Superior temporal gyrus (tissue), 1 donor: ENCODE data around the gene IRF9.

Experiments used
- DNase-seq: peaks from one replicate; pipeline ENCODE4 v3.0.0-alpha.2; 2016; ENCODE audit errors: extremely low spot score

Gene IRF9

DNA sequence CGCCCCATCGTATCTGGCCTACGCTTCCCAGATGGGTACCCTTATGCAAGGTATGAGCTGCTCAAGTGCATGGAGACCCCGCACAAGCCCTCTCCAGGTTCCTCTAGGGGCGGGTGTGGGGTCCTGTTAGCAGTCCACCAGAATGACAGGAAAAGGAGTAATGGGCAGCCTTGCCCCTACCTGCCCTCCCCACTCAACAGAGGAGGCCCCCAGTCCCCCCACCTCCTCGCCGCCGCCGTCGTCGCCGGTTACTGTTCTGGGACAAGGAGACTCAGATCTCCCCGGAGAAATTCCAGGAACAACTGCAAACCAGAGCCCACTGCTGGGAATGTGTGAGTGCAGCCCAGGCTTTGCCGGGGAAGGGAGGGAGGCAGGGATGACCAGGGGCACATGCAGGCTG lies 16.8 kb downstream of the IRF9 start:
- no peak for DNase-seq

DNA sequence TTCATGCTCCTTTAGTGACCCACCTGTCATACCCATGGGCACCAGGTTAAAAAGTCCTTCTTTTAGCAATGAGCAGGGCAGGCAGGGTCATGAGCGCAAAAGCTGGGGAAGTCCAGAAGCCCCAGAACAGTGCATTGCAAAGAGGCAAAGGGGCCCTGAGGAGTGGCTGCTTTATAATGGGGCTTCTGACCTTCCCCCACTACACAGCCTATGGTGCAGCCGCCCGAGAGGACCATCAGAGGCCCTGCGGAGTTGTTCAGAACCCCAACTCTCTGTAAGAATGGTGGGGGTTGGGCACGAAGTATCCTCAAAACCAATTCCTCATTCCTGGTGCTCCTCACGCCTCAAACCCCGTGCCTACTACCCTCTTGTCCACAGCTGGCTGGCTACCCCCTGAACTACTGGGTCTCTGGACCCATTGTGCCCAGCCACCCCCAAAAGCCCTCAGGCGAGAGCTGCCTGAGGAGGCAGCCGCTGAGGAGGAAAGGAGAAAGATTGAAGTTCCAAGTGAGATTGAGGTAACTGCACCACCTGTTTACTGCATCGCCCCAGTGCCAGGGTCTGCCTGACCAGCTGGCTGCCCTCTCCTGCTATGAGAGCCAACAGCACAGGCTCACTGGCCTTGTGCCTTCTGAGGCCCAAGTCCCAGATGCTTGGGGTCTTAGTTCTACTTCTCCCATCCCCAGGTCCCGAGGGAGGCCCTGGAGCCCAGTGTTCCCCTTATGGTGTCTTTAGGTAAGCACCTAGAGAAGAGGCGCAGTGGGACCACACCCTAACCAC lies 17.5 kb downstream of the IRF9 start:
- DNase-seq: no peak

DNA sequence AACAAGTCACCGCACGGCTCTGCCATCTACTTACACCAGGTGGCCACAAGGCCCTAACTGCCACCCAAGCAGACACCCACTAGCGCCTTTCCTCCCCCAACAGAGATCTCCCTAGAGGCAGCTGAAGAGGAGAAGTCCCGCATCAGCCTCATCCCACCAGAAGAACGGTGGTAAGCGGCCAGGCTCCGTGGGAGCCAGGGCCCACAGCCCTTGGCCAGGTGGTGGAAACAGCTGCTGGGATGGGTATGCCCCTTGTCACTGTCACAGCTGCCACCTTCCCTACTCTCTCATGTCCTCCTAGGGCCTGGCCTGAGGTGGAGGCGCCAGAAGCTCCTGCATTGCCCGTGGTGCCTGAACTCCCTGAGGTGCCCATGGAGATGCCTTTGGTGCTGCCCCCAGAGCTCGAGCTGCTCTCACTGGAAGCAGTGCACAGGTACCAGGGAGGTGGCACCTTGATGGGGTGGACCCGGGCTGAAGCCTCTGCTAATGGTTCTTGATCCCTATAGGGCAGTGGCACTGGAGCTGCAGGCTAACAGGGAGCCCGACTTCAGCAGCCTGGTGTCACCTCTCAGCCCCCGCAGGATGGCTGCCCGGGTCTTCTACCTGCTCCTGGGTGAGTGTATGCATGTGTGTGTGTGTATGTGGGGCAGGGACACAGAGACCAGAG lies 18.4 kb downstream of the IRF9 start:
- DNase-seq: no peak

DNA sequence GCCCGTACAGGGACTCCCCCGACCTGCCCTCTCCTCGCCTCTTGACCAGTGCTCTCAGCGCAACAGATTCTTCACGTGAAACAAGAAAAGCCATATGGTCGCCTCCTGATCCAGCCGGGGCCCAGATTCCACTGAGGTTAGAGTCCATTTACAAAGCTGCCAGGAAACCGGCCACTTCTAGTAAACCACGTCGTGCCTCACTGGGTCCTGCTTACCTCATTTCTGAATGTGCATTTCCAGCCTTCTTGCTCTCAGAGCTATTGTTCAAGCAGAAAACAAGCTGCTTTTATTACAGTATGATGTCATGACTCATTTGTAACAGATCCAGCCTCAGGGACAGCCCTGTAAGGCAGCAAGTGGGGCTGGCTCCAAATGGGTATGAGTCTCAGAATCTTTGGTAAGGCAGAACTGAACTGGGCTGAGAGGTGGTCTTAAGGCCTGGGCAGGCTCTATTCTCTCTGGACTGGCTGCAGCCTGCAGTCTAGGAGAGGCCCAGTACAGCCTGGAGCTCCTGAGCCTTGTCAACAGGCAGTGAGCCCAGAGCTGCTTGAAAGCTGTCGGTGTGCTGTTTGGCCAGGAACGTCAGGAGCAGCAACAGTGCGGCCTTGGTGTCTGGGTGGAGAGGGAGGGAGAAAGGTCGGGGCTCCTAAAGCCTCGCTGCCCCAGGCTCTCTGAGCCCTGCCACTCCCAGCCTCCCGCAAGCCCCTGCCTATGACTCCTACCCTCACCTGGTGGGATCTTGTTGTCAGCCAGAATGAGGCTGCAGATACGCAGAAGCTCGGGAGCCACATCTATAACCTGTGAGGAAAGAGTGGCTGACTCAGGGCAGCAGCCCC lies 19.1 kb downstream of the IRF9 start:
- DNase-seq: peak; percentile 80

DNA sequence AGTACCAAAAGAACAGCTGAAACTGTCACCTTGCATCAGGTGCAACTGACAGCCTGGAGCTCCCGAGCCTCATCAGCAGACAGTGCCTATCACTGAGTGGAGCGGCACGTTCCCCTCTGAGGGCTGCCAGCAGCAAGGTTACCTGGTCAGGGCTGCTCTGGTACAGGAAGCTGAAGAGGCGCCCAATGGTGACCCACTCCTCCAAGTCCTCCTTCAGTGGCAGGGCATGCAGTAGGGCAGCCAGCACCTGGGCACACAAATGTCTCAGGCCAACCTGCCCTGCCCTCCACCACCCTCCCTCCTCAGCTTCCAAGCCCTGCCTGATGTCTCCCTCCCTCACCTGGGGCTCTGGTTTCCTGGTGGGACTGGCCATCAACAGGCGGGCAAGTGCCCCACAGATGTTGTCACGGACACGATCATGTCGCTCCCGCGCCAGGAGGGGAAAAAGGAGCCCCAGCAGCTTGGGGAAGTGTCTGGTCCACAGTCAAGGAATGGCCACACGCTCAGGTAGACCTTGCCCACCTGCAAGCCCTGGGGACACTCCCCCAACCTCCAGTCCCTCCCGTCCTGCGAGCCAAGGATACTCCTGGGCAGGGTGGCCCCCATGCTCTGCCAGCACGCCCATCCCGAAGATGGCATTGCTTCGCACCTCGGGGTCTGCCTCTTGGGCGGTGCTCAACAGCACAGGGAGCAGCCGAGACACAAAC lies 20.5 kb downstream of the IRF9 start:
- no peak for DNase-seq

DNA sequence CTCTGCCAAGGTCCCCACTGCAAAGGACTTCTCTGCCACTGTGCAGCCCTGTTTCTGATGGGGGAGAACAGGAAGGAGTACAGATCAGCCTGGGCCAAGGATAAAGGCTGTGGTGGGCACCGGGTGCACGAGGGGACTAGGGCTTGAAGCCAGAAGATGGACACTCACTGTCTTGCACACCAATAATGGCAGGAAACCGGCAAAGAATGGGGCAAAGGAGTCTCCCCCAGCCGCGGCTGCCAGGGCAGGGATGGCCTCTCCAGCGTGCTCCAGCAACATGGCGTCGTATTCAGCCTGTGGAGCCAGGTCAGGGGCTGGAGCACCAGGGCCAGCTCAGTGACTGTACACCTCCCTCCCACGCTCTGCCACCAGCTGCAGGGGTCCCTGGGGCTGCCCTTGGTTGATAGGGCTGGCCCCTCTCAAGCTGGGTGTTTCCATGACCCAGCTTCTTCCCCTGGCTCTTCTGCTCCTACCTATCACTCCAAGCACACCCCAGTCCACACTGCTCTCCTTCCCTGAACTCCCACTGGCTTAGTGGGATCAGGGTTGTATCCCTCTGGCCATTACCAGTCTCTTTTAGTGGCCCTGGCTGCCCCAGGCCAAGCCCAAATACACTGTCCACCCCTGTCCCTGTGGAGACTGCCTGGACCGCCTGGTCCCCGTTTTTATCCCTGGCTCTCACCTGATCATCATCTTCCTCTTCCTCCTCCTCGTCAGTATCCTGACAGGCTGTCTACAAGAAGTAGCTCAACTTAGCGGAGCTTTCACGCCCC lies 21.2 kb downstream of the IRF9 start:
- DNase-seq: no peak

DNA sequence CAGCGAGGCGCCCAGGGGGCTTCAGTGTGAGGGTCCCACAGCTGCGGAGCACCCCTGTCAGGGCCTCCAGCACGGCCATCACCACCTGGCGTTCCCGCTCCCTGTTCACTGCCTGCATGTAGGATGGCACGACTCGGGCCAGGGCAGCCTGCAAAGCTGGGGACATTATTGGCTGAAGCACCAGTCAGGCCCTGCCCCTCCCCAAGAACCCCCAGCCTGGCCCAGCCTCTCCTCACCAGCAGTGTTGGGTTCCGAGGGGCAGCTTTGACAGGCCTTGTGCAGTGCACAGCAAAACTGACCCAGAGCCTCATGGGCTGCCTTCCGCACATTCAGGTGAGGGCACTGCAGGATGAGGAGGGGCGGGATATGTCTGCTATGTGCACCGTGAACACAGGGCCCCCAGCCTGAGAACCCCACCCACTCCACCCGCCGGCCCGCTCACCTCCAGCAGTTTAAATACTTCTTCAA lies 22.0 kb downstream of the IRF9 start:
- no peak for DNase-seq

DNA sequence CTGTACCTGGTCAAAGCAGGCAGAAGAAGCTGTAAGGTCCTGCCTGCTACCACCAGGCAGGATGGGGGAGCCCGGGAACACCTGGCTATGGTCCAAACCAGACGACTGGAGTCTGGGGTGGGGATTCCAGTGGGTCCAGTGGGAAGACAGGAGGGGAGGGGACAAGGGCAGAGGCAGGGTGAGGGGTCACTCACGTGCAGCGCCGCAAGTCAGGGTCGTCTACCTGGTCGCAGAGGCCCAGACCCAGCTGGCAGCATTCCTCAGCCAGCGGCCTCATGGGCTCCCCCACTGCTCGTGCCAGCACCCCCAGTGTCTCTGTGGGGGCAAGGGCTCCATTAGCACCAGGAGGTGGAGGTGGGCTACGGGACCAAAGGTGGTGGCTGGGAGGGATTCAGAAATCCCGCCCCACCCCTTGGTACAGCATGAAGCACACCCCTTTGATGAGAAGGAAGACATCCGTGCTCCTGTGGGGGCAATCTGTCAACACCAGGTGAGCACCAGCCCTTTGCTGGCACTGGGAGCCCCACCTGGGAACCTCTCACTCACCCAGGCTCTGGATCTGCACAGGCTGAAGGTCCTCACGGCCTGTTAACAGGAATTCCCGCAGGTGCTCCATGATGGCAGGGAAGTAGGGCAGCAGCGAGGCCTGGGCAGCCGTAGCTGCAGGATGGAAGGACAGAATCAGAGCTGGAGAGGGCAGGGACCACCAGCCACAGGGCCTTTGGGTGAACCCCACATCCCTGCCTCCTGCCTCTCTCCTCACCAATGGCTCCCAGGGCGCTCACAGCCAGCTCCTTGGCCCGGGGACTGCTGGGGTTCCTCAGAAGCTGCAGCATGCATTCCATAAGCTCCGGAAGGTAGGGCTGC lies 23.3 kb downstream of the IRF9 start:
- no peak for DNase-seq

DNA sequence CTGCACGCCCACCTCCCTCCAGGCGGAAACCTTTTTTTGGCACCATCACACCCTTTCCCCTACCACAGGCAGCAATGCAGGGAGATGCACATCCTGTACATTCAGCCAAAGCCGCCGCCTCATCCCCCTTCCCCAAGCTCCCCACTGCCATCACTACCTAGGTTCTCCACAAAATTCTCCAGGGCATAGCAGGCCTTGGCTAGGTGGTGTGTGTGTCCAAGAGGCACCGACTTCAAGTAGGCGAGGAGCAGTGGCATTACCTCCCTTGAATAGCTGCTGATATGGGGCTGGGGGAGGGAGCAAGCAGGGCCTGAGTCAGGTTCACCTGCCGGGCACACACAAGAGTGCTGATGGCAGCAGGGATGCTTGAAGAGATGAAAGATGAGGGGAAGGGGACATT lies 24.0 kb downstream of the IRF9 start:
- DNase-seq: no peak

DNA sequence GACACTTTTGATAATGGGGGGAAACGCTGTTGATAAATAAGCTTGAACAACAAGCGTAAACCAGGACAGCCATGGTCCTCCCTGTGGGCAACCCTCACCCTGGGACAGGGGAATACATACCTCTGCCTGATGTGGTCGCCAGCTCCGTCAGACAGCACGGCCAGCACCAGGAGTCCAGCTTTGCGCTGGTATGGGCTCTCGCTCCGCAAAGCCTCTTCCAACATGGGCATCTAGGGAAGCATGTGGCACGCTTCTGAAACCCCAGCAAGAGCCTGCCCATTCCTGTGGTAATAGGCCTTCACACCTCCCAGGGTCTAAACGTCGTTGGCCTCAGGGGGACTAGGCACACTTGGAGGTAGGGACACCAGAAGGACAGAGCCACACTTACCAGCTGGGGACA lies 24.7 kb downstream of the IRF9 start:
- no peak for DNase-seq

DNA sequence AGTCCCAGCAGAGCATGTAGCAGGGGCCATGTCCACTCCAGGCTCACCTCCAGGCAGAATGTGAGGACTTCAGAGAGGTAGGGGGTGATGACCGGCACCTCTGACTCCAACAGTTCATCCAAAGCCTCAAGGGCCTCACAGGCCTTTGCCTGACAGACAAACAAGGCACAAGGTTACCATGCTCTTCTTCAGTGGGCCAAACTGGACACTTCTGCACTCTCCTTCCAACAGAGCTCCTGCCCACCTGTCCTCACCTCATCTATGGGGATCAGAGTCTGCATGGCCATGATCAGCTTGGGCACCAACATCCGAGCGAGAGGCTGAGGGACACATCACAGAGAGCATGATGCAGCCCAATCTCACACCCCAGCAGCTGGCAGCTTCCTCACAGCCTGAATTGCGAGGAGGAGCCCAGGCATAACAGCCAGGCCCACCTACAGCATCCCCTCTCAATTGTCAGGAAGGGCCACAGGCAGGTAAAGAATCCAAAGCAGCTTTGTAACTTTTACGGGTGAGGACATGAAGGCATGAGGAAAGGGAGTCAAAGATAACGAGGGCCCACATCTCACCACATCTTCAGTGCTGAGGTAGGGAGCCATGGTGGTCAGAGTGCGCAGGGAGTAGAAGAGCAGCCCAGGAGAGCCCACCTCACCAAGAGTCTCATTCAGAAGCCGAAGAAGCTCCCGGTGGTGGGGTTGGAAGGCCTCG lies 25.9 kb downstream of the IRF9 start:
- DNase-seq: no peak

DNA sequence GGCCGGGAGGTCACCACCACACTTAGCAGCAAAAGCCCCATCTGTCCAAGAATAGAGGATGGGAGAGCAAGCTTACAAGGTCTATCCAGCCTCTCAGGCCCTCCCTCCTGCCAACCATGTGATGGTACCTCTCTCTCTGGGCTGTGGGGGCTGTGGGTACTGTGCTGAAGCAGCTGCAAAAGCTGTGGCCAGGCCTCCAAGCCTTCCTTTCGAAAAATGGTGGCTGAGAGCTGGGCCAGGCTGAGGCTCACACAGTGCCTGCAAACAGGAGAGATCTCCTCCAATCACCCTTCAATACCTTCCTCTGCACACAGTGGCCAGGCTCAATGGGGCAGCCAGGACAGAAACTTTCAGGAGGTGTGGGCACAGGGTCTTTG lies 26.5 kb downstream of the IRF9 start:
- DNase-seq: no peak

DNA sequence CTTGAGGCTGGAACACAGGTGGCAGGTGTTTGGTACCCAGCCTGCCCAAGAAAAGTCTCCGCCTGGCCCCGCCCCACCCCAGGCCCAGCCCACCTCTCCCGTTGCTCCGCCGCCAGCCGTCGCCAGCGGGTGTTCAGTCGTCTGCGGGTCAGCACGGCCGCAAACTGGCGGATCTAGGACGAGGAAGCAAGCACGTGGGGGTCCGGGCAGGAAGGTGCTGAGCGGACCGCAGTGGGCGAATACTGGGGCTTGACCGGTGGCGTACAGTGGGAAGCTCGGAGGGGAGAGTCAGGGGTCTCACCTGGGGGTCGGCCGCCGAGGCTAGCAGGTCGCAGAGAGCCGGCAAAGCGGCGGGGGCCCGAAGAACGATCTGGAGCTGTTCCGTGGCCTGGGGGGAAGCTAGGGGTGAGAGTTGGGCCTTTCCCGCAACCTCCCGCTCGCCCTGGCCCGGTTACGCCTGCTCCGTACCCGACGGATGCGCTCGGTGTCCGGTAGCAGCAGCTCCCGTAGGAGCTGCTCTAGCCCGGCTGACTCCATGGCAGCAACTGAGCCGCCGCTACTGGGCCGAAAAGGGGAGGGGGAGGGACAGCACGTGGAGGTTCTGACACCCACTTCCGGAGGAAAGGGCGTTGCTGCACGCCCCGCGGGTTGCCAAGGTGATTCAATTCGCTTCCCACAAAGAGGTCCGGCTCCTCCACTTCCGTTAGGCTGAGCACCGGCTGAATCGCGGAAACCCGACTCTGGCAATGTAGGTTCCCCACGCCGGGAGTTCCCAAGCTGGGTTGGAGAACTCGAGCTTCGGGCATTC lies 27.4 kb downstream of the IRF9 start, which contains the start of gene IPO4:
IPO4 (minus strand) TSS at position 566 of the 808 bp plus-strand sequence; CDS start at position 537, 29 bp downstream.
- DNase-seq: peak; percentile 97

DNA sequence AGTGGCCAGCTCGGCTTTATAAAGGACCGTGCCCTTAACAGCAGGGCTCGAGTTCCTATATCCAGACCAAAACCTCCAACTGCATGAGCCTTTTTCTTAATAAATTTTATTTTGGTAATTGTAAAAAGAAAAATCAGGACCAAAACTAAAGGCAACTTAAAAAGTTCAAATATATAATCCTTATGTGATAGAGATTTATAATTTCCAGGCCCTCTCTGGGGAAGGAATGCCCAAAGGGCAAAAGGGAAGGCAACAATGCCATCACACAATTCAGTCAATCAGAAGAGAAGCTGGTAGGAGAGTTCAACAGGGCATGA lies 28.0 kb downstream of the IRF9 start:
- DNase-seq: no peak

DNA sequence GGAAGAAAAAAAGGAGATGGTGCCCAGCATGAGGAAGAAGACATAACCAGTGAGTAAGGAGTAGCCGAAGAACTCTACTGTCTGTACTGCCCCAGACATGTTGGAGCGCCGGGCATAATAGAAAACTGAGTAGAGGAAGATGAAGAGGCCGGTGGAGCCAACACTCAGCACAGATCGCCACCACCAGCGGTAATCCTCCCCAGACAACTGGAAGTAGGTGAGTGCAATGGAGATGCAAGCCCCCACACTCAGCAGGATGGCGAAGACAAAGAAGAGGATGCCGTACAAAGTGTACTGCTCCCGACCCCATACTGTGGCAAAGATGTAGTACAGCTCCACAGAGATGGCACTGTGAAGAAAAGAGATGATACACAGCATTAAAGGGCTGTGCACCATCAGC lies 28.4 kb downstream of the IRF9 start:
- DNase-seq: no peak

DNA sequence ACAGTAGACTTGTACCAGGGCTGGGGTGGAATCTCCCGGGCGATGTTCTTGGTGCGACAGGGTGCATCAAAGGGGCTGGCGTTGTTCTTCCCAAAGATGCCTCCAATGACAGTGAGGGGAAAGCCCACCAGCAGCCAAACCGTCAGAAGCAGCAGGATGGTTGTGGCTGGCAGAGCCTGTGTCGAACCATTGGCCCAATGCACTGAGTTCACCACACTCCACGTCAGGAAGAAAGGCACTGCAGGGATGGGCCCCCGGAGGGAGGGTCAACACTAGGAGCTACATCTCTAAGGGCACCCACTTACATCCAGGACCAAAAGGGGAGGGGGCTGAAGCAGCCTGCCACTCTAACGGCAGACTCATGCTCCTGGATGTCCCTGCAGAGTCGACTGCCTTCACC lies 29.4 kb downstream of the IRF9 start:
- DNase-seq: no peak

DNA sequence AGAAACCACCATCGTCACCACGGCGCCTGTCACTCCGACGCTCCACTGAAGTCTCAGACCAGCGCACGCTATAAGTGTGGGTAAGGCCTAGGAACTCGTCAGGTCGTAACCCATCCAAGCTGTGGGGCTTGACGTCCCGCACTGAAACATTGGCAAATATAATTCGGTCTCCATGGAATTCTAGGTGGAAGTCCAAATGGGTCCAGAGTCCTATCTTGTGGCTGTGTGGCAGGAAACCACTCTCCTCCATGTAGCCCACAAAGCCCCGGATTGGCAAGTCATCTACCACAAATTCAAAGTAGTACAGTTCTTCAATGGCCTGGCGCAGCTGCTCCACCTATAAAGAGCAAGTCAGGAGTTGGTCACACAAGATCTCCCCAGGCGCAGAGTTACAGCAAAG lies 31.9 kb downstream of the IRF9 start:
- no peak for DNase-seq

DNA sequence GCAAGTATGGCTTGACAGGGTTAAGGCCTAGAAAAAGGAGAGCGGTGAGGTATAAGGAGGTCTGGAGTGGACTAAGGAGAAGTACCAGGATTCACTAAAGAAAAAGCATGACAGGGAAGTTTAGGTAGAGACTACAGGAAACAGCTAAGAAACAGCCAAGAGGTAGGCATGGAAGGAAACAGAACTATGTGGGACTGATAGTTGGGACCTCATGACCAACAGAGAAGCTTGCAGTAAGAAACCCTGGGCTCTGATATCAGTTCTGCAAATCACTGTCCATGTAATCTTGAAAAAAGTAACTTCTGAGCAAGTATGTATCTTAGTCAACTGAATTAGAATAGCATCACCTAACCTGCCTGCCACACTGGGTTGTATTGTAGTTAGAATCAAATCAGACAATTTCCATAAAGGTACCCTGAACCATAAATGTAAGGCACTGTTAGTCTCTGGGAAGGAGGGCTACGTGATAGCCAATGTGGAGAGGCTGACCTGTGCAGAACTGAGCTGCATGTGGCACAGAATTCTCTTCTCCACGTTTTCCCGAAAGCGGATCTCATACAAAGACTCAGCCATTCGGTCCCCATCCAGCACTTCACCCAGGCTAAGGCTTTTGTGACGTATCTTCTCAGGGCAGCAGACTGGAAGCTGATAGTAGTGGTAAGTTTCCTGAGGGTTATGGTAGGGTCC lies 33.3 kb downstream of the IRF9 start:
- no peak for DNase-seq
